Stromal cell of bone marrow (primary cell): Measurements from ENCODE around the gene RRP1.

Experiments
- DNase-seq: peaks from one replicate; pipeline ENCODE4 v3.0.0-alpha.2; 2012; ENCODE audit warnings: low read depth

RRP1 gene

GRCh38 chr21:43775795-43776430 is 13.5 kb upstream of the RRP1 start, which contains the start of gene CSTB:
TSS of gene CSTB (minus strand) at chr21:43776308. CDS start at chr21:43776269, 39 bp downstream.
- no peak for DNase-seq

DNA sequence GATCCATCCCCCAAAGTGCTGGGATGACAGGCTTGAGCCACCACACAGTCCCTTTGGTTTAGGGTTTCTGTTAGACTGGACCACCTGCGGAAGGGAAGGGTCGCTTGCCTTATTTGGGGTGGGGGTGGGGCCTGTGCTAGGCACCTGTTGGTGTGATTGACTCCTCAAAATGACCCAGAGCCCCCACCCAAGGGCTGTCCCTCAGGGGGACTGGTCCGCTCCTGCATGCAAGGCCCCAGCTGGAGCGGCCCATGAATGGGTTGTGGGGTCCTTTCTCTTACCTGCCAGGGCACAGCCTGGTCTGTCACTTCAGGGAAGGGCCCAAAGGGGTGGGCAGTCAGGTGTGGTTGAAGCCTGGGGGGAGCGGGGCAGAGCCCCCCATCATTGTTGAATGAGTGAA is 11.4 kb upstream of the RRP1 start:
- DNase-seq, result no peak

DNA sequence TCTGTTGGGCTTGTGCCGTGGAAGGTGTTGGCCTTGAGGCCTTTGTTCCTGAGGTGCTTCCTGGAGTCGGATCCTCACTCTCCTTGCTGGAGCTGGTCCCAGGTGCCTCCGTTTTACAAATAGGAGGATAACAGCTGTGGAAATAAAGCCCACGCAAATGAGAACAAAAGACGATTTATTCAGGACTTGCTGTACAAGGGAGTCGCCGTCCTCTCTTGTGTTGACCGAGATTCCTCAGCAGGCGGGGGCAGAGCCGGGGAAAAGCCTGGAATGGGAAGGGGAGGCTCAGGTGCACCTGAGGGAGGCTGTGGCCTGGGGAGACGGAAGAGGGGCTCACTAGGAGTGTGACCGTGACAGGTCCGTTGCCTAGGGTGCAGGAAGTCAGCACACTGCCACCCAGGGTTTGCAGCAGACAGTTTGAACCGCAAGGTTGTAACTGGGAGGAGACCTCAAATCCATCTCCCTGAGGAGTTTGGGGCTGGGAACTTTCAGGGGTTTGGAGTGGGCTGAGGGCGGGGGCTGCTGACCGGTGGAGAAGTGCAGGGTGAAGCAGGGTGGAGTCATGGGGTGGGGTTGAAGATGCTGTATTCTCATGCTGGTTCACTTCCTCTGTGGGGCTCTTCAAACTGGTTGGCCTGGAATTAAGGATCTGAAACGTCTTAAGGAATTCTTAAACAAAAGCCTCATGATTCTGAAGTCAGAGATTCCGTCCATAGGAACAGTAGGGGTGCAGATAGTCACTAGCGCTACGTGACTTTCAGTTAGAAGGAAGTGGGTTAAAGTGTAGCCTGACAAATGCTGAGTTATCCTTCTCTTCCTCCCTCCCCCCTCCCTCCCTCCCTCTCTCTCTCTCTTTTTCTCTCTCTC is 10.7 kb upstream of the RRP1 start:
- DNase-seq, result no peak

DNA sequence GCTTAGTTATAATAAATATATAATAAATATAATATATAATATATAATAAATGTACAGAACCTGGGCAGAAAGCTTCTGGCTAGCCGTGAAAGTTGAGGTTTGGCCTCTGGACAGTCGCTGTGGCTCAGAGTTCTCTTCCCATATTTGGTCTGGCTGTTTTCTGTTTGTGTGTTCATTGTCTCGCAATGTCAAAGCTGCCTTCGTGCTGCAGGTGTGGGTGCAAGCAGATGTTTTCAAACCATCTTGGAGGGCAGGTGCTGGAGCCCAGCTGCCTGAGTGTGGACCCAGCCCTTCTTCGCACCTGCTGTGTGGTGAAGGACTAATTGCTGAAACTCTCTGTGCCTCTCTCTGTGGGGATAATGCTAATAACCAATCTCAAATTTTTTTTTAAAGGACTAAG is 9.7 kb upstream of the RRP1 start:
- no peak for DNase-seq

DNA sequence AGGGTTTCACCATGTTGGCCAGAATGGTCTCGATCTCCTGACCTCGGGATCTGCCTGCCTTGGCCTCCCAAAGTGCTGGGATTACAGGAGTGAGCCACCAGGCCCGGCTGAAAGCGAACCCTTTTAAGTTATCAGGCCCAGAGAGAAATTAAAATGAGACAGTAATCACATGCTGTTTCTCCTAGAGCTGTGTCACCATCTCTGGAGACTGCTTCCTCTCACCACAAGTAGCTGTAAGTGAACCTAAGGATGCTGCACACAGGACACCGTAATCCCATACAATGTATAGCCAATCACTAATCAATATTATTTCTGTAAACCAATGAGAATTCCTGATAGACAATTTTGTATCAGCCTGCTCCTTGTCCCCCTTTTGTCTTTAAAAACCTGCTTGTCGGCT is 7.5 kb upstream of the RRP1 start:
- no peak for DNase-seq

- no peak for DNase-seq
Observed at GRCh38 chr21:43782431-43783097, 6.8 kb upstream of the RRP1 start.

DNA sequence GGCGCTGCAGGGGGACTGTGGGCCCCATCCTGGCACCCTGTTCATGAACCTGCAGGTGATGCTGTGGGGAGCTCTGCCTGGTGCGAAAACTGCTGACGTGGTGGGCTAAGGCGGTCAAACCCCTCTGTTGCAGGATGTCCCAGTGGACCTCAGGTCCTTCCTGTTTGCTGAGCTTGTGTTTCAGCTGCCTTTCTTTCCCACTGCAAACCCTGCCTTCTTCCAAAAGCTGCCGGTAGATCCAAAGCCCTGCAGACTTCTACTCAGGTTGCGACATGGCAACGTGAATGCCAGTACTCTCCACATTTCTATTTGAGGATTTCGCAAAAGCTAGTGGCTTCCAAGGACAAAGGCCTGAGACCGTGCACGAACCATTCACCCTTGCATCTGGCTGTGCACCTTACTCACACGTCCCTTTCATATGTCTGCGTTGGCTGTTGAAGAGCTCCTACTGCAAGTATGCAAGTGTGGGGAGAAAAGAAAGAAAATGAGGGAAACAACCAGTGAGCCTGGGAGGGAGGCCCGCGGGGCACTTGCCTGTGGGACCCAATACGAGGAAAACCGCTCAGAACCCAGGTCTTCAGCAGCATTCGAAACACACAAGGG is 6.2 kb upstream of the RRP1 start:
- DNase-seq, result no peak

- no peak for DNase-seq
Observed at GRCh38 chr21:43785134-43785533, 4.2 kb upstream of the RRP1 start.

DNA sequence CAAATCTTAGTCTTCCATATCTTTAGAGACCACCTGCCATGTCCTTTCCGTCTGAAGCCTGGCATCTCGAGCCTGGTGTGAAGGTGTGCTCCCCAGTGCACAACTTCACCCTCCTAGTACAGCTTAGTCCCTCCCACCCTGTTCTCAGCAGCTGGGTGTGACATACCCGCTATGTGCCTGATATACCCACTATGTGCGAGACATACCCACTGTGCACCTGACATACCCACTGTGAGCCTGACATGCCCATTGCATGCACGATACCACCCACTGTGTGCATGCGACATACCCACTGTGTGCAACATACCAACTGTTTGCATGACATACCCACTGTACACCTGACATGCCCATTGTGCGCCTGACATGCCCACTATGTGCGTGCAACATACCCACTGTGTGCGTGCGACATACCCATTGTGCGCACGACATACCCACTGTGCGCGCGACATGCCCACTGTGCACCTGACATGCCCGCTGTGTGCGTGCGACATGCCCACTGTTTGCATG is 3.0 kb upstream of the RRP1 start:
- no peak for DNase-seq

- no peak for DNase-seq
Observed at GRCh38 chr21:43786807-43787440, 2.5 kb upstream of the RRP1 start.

DNA sequence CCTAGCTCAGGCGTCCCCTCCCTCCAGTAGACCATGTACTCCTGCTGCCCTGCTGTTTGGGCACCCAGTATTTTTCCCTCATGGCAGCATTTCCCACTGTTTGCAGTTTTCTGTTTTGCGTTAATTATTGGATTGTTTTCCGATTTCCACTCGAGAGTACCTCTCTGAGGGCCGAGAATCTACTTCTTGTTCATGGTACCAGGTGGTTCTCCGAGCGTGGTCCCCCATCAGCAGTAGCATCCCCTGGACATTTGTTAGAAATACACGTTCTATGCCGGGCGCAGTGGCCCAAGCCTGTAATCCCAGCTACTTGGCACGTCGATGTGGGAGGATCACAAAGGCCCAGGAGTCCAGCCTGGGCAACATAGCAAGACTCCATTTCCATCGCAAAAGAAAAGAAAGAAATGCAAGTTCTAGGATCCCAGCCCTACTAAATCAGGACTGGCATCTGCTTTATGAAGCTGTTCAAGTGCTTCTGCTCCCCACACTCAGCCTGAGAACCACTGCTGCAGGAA is 690 bp downstream of the RRP1 start:
- no peak for DNase-seq

- no peak for DNase-seq
Observed at GRCh38 chr21:43792406-43792805, 3.0 kb downstream of the RRP1 start.

DNA sequence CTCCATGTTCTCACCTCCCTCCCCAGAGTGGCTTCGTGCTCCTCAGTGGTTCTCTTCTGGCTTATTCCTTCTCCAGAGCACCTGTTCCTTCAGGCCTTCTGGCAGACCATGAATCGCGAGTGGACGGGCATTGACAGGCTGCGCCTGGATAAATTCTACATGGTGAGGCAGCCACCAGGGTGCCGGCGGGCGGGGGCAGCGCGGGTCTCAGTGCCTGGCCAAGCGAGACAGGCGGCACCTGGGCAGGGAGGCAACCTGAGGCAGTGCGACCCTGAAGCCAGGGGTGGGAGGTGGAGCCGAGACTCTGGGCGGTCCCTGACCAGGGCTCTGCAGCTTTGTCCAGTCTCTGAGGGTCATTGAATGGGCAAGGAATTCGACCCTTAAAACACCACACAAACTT is 3.9 kb downstream of the RRP1 start:
- DNase-seq, result no peak

GRCh38 chr21:43794311-43794710 is 4.9 kb downstream of the RRP1 start:
- DNase-seq, result no peak

DNA sequence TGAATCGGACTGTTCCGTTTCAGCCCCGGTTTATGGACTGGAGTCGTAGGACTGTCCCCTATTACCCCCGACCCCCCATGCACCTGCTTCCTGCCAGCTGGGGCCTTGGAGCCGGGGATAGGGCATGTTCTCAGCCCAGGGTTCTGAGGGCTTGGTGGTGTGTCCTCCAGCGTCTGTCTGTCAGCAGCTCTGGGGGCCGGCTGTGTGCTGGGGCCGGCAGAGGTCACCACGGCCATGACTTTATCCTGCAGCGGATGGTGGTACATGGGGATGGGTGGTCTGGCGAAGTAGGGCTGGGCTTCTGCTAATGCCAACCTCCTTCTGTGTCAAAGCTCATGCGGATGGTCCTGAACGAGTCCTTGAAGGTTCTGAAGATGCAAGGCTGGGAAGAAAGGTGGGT is 5.5 kb downstream of the RRP1 start:
- no peak for DNase-seq

- no peak for DNase-seq
Observed at GRCh38 chr21:43797415-43797814, 8.0 kb downstream of the RRP1 start.

DNA sequence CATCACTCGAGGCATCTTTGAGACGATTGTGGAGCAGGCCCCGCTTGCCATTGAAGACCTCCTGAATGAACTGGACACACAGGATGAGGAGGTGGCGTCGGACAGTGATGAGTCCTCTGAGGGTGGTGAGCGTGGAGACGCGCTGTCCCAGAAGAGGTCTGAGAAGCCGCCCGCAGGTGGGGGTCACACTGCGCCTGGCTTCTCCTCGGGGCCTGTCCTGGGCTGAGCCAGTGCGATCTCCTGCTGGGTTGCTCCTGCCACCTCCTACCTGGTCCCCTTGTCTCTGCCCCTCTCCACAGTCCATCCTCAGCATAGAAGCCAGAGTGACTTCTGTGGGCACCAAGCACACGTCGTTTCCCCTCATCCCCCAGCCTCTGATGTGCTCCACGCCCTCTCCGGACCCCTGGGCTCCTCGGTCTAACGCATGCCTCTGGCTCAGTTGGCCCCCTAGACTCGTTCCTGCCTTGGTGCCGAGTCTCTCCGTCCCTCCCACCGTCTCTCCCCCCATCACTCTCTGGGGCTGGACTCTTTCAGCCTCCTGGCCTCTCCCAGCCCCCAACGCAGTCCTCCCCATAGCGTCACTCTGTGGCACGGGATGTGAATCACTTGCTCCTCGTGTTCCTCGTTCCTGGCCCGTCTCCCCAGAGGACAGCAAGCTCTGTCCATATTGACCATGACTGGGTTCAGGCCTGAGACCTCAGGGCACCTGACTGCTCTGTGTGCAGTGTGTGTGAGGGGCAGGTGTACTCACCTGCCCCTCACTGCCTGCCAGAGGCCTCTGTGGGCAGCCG is 8.7 kb downstream of the RRP1 start:
- DNase-seq, result no peak

DNA sequence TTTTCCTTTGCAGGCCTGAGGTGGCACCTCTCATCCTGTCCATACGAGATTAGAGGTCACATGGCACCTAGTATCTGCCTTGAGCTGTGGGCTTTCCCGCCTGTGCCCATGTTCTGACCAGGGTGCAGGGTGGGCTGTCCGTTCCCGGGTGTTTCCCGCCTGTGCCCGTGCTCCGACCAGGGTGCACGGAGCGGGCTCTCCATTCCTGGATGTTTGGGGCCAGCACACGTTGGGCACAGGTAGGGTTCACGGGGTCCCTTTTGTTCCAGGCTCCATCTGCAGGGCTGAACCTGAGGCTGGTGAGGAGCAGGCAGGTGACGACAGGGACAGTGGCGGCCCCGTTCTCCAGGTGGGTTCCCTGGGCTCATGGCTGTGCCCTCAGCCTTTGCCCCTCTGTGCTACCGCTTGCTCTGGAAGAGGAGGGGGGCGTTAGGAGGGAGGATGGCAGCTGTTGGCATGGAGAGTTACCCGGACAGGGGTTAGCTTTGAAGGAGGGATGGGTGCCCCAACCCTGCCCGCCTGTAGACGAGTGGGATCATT is 10.0 kb downstream of the RRP1 start:
- no peak for DNase-seq

- no peak for DNase-seq
Observed at GRCh38 chr21:43800124-43800523, 10.7 kb downstream of the RRP1 start.

DNA sequence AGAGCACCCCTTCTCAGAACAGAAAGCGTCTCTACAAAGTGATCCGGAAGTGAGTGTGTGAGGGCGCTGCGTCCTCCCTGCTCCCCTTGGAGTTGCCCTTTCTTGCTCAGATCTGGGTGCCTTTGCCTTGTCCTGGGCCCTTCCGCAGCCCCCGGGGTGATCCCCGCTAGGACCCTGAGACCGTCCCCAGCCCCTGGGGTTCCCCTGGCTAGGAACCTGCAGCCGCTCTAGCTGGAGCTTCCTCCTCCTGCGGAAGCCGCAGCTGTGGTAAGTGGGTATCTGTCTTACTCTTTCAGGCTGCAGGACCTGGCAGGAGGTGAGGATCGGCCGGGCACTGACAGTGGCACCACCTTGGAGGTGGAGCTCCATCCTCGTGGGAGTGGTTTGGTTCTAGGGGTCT is 11.2 kb downstream of the RRP1 start:
- DNase-seq, result no peak
